MCF 10A (cell line): ENCODE results near the gene ARHGEF16. TPM values are rescaled to one million over a fixed set of nuclear protein-coding genes. Genes with fewer than 3 reads are reported as not detected.

Experiments used
- BruUV-seq: library from RNA; stranded (reverse); fragments of 400-500 nt; replicated peaks from 2 replicates; lab custom pipeline; 2021; lab: Mats Ljungman, UMichigan
- CTCF ChIA-PET: fragments of 300-600 bp; sonication (Branson Sonifier 250); formaldehyde crosslinking; extraction: SDS; loops from one replicate; lab custom pipeline; 2021; ENCODE audit warnings: antibody characterized with exemption, inconsistent platforms; lab: Yijun Ruan, JAX
- POLR2A ChIA-PET: fragments of 300-600, 350-650 bp; sonication (Branson Sonifier 250); formaldehyde crosslinking; extraction: SDS; loops from one replicate; lab custom pipeline; 2020; ENCODE audit warnings: antibody characterized with exemption, inconsistent platforms; lab: Yijun Ruan, JAX
- DNase-seq: peaks from one replicate; pipeline ENCODE4 v3.0.0-alpha.2; 2018; ENCODE audit not compliant: unreplicated experiment
- H3K27ac Mint-ChIP-seq: one replicate; pipeline ENCODE4 v1.8.0; 2022; ENCODE audit warnings: mild to moderate bottlenecking, low read depth, mixed read lengths; ENCODE audit not compliant: unreplicated experiment
- H3K27me3 Mint-ChIP-seq: one replicate; pipeline ENCODE4 v1.8.0; 2022; ENCODE audit warnings: mixed read lengths; ENCODE audit not compliant: insufficient read depth, unreplicated experiment
- H3K36me3 Mint-ChIP-seq: one replicate; pipeline ENCODE4 v1.8.0; 2022; ENCODE audit warnings: mild to moderate bottlenecking, moderate library complexity, mixed read lengths; ENCODE audit not compliant: insufficient read depth, unreplicated experiment
- H3K4me1 Mint-ChIP-seq: one replicate; pipeline ENCODE4 v1.8.0; 2022; ENCODE audit warnings: mixed read lengths; ENCODE audit not compliant: insufficient read depth, unreplicated experiment
- H3K4me3 Mint-ChIP-seq: one replicate; pipeline ENCODE4 v1.8.0; 2022; ENCODE audit warnings: mild to moderate bottlenecking, moderate library complexity, mixed read lengths; ENCODE audit not compliant: unreplicated experiment
- H3K9me3 Mint-ChIP-seq: one replicate; pipeline ENCODE4 v1.8.0; 2022; ENCODE audit warnings: mixed read lengths; ENCODE audit not compliant: unreplicated experiment
- CTCF ChIP-seq: fragments of 200-600 bp; IDR thresholded peaks from one replicate; pipeline ENCODE4 v1.8.0; 2022; ENCODE audit warnings: antibody characterized with exemption, mild to moderate bottlenecking; ENCODE audit not compliant: unreplicated experiment
- intact Hi-C: fragments of 100-400 bp; cut with micrococcal nuclease; formaldehyde crosslinking; loops from 2 replicates; pipeline ENCODE4 v1.14.1; 2022
- total RNA-seq: library from RNA; stranded (reverse); gene quantifications from 2 replicates; pipeline ENCODE4 v1.2.3, GENCODE V29; 2022

The ARHGEF16 gene
- total RNA-seq, 1 experiment from 2014 or later: 8.6 TPM

DNA sequence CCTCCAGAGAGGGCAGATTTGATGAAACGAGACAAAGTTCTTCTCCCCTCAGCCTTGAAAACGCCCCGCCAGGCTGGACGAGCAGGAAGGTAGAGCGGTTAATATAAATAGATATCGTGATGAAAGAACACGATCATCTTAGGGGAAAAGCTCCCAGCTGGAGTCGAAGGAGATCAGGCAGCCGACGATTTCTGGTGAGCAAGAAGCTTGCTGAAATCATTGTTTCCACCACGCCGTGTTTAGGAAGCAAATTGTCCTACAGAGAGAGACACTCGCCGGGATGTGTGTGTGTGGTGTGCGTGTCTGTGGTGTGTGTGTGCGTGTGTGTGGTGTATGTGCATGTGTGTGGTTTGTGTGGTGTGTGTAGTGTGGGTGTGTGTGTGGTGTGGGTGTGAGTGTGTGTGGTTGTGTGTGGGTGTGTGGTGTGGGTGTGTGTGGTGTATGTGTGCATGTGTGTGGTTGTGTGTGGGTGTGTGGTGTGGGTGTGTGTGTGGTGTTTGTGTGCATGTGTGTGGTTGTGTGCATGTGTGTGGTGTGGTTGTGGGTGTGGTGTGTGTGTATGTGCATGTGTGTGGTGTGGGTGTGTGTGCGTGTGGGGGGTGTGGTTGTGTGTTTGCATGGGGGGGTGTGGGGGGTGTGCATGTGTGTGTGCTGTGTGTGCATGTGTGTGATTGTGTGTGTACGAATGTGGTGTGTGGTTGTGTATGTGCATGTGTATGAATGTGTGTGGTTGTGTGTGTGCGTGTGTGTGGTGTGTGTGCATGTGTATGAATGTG lies 44.9 kb upstream of the ARHGEF16 start:
- CTCF ChIA-PET: interaction anchor here (0.6 to 1.2 kb wide), 4 partner anchors 15 to 1021 kb away, joined by 3 to 4 read pairs (median 3); no protein-coding TSS in a partner anchor
- no peak overlapping the region for H3K27ac Mint-ChIP-seq
- H3K4me3 Mint-ChIP-seq: no peak overlapping the region
- TF ChIP-seq CTCF: no peak
- no peak for DNase-seq
- no TSS peak for BruUV-seq
- POLR2A ChIA-PET: no interaction called here
- intact Hi-C loops: no loop called here
- peaks cover 23% of the 10 kb centered on the region for H3K27me3 Mint-ChIP-seq
- no peaks in the 10 kb centered on the region for H3K36me3 Mint-ChIP-seq
- no peaks in the 10 kb centered on the region for H3K4me1 Mint-ChIP-seq
- H3K9me3 Mint-ChIP-seq: no peaks in the 10 kb centered on the region

- Mint-ChIP-seq H3K4me1 (no peaks in the 10 kb centered on the region), H3K9me3 (no peaks in the 10 kb centered on the region), H3K27me3 (peaks cover 23% of the 10 kb centered on the region), H3K27ac (no peak overlapping the region), H3K4me3 (no peak overlapping the region), H3K36me3 (no peaks in the 10 kb centered on the region)
- ChIA-PET CTCF (interaction anchor here (0.9 to 1.2 kb wide), 2 partner anchors 588 to 825 kb away, joined by 3 read pairs; no protein-coding TSS in a partner anchor), POLR2A (no interaction called here)
- BruUV-seq: no TSS peak
- DNase-seq: peak; percentile 56
- intact Hi-C loops: no loop called here
- peak; percentile 48 for TF ChIP-seq CTCF
These were observed 44.1 kb upstream of the ARHGEF16 start for GRCh38 chr1:3410142-3410925.

- Mint-ChIP-seq H3K4me1 (no peaks in the 10 kb centered on the region), H3K27ac (no peak overlapping the region), H3K9me3 (no peaks in the 10 kb centered on the region), H3K27me3 (peaks cover 23% of the 10 kb centered on the region), H3K4me3 (no peak overlapping the region), H3K36me3 (no peaks in the 10 kb centered on the region)
- ChIA-PET CTCF (no interaction called here), POLR2A (no interaction called here)
- no peak for DNase-seq
- intact Hi-C loops: no loop called here
- no TSS peak for BruUV-seq
- no peak for TF ChIP-seq CTCF
These were observed 42.7 kb upstream of the ARHGEF16 start for GRCh38 chr1:3411806-3412205.

DNA sequence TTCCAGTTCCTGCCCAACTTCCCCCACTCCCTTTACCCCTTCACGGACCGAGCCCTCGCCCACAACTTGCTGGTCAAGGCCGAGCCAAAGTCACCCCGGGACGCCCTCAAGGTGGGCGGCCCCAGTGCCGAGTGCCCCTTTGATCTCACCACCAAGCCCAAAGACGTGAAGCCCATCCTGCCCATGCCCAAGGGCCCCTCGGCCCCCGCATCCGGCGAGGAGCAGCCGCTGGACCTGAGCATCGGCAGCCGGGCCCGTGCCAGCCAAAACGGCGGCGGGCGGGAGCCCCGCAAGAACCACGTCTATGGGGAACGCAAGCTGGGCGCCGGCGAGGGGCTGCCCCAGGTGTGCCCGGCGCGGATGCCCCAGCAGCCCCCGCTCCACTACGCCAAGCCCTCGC lies 42.1 kb upstream of the ARHGEF16 start:
- no TSS peak for BruUV-seq
- no peak for TF ChIP-seq CTCF
- Mint-ChIP-seq H3K4me3 (no peak overlapping the region), H3K4me1 (no peaks in the 10 kb centered on the region), H3K36me3 (no peaks in the 10 kb centered on the region), H3K27me3 (peaks cover 23% of the 10 kb centered on the region), H3K27ac (no peak overlapping the region), H3K9me3 (no peaks in the 10 kb centered on the region)
- ChIA-PET CTCF (no interaction called here), POLR2A (interaction anchor here (0.6 kb wide), 1 partner anchor 823 kb away, joined by 3 read pairs; no protein-coding TSS in a partner anchor)
- intact Hi-C loops: no loop called here
- no peak for DNase-seq
